Ramos (cell line): Measurements from ENCODE around the gene EFCAB8.
"Not testable (repeated sequence)": the region's sequence is repeated elsewhere in the genome, so short reads cannot be mapped to it uniquely, and the experiment has no call there.

Experiments
- in situ Hi-C: fragments of 300-500 bp; cut with MboI; formaldehyde crosslinking; loops from one replicate; pipeline ENCODE4 v1.14.3; 2022; ENCODE audit warnings: low sequenced_read_pairs; ENCODE audit not compliant: unreplicated experiment

EFCAB8 gene

GRCh38 chr20:32966881-32967781 lies 108.4 kb downstream of the EFCAB8 start:
- in situ Hi-C loops = no loop called here

GRCh38 chr20:32967961-32968457 lies 109.3 kb downstream of the EFCAB8 start:
- in situ Hi-C loops = no loop called here

GRCh38 chr20:32968478-32969241 lies 109.9 kb downstream of the EFCAB8 start:
- in situ Hi-C loops = no loop called here

- in situ Hi-C loops = no loop called here
Observed at GRCh38 chr20:32969356-32970114, 110.8 kb downstream of the EFCAB8 start.

GRCh38 chr20:32970115-32970972 lies 111.6 kb downstream of the EFCAB8 start:
- in situ Hi-C loops = no loop called here

- in situ Hi-C loops = no loop called here
Observed at GRCh38 chr20:32970973-32971300, 112.2 kb downstream of the EFCAB8 start.

- in situ Hi-C loops = no loop called here
Observed at GRCh38 chr20:32971703-32972161, 113.0 kb downstream of the EFCAB8 start.

GRCh38 chr20:32972181-32973076 lies 113.7 kb downstream of the EFCAB8 start:
- in situ Hi-C loops = no loop called here

- in situ Hi-C loops = no loop called here
Observed at GRCh38 chr20:32973077-32973717, 114.5 kb downstream of the EFCAB8 start.

GRCh38 chr20:32974204-32975064 lies 115.7 kb downstream of the EFCAB8 start:
- in situ Hi-C loops = not testable (repeated sequence)

- in situ Hi-C loops = not testable (repeated sequence)
Observed at GRCh38 chr20:32975121-32975520, 116.4 kb downstream of the EFCAB8 start.

GRCh38 chr20:32975698-32976674 lies 117.3 kb downstream of the EFCAB8 start:
- in situ Hi-C loops = no loop called here

- in situ Hi-C loops = no loop called here
Observed at GRCh38 chr20:32976746-32977145, 118.0 kb downstream of the EFCAB8 start.

GRCh38 chr20:32977281-32978008 lies 118.7 kb downstream of the EFCAB8 start:
- in situ Hi-C loops = no loop called here

- in situ Hi-C loops = no loop called here
Observed at GRCh38 chr20:32978009-32978335, 119.2 kb downstream of the EFCAB8 start.
